Motor neuron (in vitro differentiated cells): ENCODE results near the gene LTBR. TPM values are rescaled to one million over a fixed set of nuclear protein-coding genes. Genes with fewer than 3 reads are reported as not detected.
"Not testable (repeated sequence)": the region's sequence is repeated elsewhere in the genome, so short reads cannot be mapped to it uniquely, and the experiment has no call there.

Experiments
- ATAC-seq, 8 experiments: fragments of 200-7000 bp; cut with Tn5 transposase; replicated peaks in 6 of 8; 2 replicates each; pipeline ENCODE4 v1.8.0; 2021; ENCODE audit warnings: mild to moderate bottlenecking in 8 of 8, moderate library complexity in 8 of 8
- H3K27ac ChIP-seq, 2 donors: fragments of 250-450 bp; sonication (Bioruptor Pico); 2 replicates each; pipeline ENCODE4 v1.9.0; 2021; ENCODE audit warnings: antibody characterized with exemption in 2 of 2, mild to moderate bottlenecking in 2 of 2, moderate library complexity in 1 of 2
- H3K4me1 ChIP-seq, 2 donors: fragments of 250-450 bp; sonication (Bioruptor Pico); replicated peaks in 1 of 2; 2 replicates each; pipeline ENCODE4 v1.6.1; 2021; ENCODE audit warnings: antibody characterized with exemption in 2 of 2, mild to moderate bottlenecking in 2 of 2, moderate library complexity in 1 of 2
- H3K4me3 ChIP-seq, 5 donors: fragments of 250-450 bp; sonication (Bioruptor Pico); 2 replicates each; pipeline ENCODE4 v1.9.0; 2021; ENCODE audit warnings: antibody characterized with exemption in 5 of 5, mild to moderate bottlenecking in 5 of 5, moderate library complexity in 4 of 5
- WGBS, 10 experiments: fragments of 450-650 bp; shearing (Covaris generic); methylation state at CpG; one replicate each; pipeline ENCODE4 v1.0.0; 2022; 5-methylcytosine and 5-hydroxymethylcytosine counted together
- in situ Hi-C, 9 experiments: fragments of 400-800 bp; cut with MboI; loops; one replicate each; pipeline ENCODE4 v1.15.0; 2021; ENCODE audit warnings: low sequenced_read_pairs in 9 of 9, low pct_unique_long_range_greater_than_20kb in 2 of 9; ENCODE audit not compliant: unreplicated experiment in 9 of 9
- total RNA-seq, 8 experiments: library from RNA; unstranded; fragments of 300-600 nt; gene quantifications; 2 replicates each; pipeline versions ENCODE4 v1.2.3 to v1.2.4, GENCODE V29; 2022

Gene LTBR
- 100 to 1,000 TPM in 1 of 8 experiments, 10 to 100 TPM in 2, 1 to 10 TPM in 1, under 1 TPM in 4; 0.11 to 115 (median 1.6) TPM for total RNA-seq

DNA sequence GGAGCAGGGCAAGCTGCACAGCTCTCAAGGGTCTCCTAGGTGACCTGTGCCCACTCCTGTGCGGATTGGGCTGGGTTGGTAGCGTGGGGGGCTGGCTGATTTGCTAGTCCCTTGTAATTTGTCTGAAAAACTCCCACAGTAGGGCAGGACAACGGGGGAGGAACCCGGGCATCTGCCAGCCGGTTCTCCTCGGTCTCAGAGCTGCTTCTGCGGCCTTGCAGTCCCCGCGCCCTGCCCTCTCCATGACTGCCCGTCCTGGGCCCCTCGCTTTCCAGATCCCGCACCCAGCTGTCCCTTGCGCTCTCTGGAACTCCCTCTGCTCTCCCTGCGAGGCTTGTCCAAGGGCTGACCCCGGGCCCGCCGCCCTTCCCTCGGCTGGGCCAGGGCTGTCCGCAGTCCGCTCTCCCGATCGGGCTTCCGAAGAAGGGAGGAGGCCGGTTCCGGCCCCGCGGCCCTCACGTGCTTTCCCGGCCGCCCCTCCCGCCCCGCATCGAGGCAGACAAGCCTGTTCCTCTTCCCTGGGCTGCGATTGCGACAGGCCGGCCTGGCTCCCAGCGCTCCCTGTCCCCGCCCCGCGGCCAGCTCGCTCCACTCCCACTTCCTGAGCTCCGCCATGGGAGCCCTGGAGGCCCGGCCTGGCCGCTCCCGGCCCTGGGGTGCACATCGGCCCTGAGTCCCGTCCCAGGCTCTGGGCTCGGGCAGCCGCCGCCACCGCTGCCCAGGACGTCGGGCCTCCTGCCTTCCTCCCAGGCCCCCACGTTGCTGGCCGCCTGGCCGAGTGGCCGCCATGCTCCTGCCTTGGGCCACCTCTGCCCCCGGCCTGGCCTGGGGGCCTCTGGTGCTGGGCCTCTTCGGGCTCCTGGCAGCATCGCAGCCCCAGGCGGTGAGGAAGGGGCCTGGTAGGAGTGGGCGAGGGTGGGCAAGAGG is at the start of gene LTBR:
Gene LTBR, plus strand, starts transcription at position 591 of the 927 bp plus-strand sequence. Its CDS starts 197 bp downstream, at position 788.
- 0 to 84% (median 0%) methylated on average over 1 to 11 of the region's 62 CpGs; no CpG with 5 or more reads in 4 of the 10 experiments for WGBS, 10 experiments
- peak in 7 of 8 experiments; percentile 65 to 96 (median 79) for ATAC-seq
- in situ Hi-C loops = no loop called here
- no peak within 1 kb of the TSS for H3K27ac ChIP-seq
- H3K4me1 ChIP-seq = peaks cover 0 to 3% of the 10 kb centered on the region in 2 donors
- H3K4me3 ChIP-seq = no peak within 1 kb of the TSS

DNA sequence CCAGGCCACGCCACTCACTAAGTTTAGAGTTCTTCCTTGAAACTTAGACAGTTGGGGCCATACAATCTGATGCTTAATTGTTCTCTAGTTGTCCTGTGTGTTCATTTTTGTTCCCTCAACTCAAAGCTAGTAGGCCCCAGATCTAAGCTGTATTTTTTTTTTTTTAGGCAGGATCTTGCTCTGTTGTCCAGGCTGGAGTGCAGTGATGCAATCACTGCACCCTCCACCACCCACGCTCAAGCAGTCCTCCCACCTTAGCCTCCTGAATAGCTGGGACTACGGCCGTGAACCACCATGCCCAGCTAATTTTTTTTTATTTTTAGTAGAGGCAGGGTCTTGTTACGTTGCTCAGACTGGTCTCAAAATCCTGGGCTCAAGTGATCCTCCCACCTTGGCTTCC is 49.6 kb upstream of the LTBR start:
- Histone ChIP-seq H3K4me1 (peaks cover 44 to 48% of the 10 kb centered on the region in 2 donors), H3K27ac (no peak overlapping the region), H3K4me3 (no peak overlapping the region)
- ATAC-seq = no peak
- WGBS, 10 experiments = 50 to 100% (median 100%) methylated on average over 1 to 4 of the region's 5 CpGs; no CpG with 5 or more reads in 3 of the 10 experiments
- in situ Hi-C loops = no loop called here

DNA sequence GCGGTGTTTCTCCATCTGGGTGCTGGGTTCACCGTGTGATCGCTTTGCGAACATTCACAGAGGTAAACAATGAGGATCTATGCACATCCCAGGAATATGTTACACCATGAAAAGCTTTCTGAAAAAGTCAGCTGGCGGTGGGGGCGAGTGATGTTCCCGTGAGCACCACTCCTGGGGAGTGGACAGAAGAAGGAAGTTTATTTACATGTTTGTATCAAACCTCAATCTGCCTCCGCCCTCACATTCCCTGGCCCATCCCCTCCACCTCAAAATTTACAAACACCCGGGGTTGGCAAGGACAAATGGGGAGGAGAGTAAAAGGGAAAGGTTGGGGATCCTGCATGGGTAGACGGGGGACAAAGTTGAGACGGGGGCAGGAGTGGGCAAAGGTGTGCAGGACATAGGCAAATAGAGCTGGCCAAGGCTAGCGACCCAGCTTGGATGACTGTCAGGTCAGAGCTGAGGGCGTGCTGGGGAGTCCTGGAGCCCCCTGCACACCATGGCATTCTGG is 49.0 kb upstream of the LTBR start:
- Histone ChIP-seq H3K4me3 (no peak overlapping the region), H3K4me1 (peaks cover 49 to 54% of the 10 kb centered on the region in 2 donors), H3K27ac (peak overlapping the region in 1 of 2 donors; percentile 85)
- WGBS, 10 experiments = 10 to 100% (median 80%) methylated on average over 1 to 11 of the region's 13 CpGs; no CpG with 5 or more reads in 4 of the 10 experiments
- in situ Hi-C loops = no loop called here
- peak in 3 of 8 experiments; percentile 2 to 11 (median 4) for ATAC-seq

GRCh38 chr12:6335451-6336078 is 48.4 kb upstream of the LTBR start:
- in situ Hi-C loops = no loop called here
- ATAC-seq = peak; percentile 9 to 38 (median 30)
- Histone ChIP-seq H3K4me3 (peak overlapping the region in 3 of 5 donors; percentile 20 to 29 (median 26)), H3K27ac (peak overlapping the region; percentile 70 to 85), H3K4me1 (peaks cover 55 to 60% of the 10 kb centered on the region in 2 donors)
- 0 to 20% (median 0%) methylated on average over 1 of the region's 11 CpGs; no CpG with 5 or more reads in 7 of the 10 experiments for WGBS, 10 experiments

- in situ Hi-C loops = no loop called here
- Histone ChIP-seq H3K4me1 (peaks cover 55 to 61% of the 10 kb centered on the region in 2 donors), H3K27ac (peak overlapping the region; percentile 70 to 85), H3K4me3 (peak overlapping the region in 4 of 5 donors; percentile 7 to 29 (median 23))
- ATAC-seq = peak; percentile 52 to 84 (median 82)
- WGBS, 10 experiments = 0% methylated on average over 1 of the region's 12 CpGs; no CpG with 5 or more reads in 9 of the 10 experiments
Measured at GRCh38 chr12:6336079-6336888, 47.7 kb upstream of the LTBR start.

DNA sequence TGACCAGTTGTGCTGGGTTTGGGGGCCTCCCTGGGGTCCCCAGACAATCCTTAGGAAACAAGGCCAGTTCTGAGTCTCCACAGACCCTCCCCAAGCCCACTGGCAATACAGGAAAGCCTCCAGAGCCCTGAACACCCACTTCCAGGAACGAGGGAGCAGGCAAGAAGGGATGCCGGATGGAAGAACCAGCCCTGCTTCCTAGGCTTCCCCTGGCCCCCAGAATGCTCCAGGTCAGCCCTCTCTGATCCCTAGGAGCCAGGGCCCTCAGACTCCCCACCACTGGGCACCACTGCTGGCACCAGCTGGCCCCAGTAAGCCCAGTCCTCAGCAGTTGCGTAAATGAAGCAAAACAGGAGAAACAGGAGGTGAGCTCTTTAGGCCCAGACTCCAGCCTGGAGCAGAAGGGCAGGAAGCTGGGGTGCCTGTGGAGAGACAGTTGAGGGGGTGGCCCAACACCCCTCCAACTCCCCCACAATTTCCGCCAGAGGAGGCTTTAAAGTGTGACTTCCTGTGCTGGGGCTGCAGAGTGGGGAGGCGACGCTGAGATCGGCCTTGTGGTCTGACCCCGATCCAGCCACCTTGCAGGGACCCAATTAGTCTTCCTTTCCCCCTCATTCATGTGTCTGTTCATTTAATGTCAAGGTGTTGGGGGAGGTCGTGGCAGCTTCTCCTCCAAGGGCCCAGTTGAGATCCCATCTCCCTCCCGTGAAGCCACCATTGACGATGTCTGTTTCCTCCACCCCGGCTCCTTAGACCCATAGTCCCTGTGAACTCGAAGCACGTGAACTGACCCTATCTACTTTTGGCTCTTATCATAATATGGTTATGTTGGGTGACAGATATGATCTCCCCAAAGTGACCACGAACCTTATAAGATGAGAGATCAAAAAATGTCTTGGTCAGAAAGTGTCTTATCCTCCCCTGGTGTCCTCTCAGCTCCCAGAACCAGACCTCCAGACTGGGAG is 46.8 kb upstream of the LTBR start:
- peak in 2 of 8 experiments; percentile 0 to 1 for ATAC-seq
- WGBS, 10 experiments = 5 to 84% (median 57%) methylated on average over 1 to 12 of the region's 15 CpGs; no CpG with 5 or more reads in 1 of the 10 experiments
- Histone ChIP-seq H3K4me3 (peak overlapping the region in 3 of 5 donors; percentile 20 to 29 (median 26)), H3K4me1 (peaks cover 58 to 63% of the 10 kb centered on the region in 2 donors), H3K27ac (peak overlapping the region; percentile 70 to 85)
- in situ Hi-C loops = no loop called here

DNA sequence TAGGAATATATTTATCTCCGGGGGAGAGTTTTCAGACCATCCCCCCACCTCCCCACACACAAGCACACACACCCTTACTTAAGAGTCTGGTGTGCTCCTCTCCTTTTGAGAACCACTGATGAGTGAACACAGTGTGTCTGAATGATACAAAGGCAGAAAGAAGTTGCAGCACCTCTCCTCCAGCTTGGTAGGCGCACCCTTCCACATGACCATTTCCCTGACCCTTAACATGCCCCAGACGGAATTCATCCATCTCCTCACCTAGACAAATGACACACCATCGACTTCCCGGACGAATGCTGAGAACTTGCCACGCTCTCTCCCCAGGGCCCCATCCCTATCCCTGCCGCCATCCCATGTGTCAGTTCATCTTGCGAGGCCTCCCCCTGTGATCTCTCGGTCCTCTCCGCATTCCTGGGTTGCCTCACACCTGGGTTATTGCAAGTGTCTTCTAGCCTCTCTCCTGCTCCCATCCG is 46.0 kb upstream of the LTBR start:
- ATAC-seq = peak in 4 of 8 experiments; percentile 0 to 21 (median 14)
- Histone ChIP-seq H3K4me3 (no peak overlapping the region), H3K27ac (peak overlapping the region in 1 of 2 donors; percentile 85), H3K4me1 (peaks cover 62 to 68% of the 10 kb centered on the region in 2 donors)
- in situ Hi-C loops = no loop called here
- WGBS, 10 experiments = 0 to 55% (median 34%) methylated on average over 1 to 8 of the region's 12 CpGs; no CpG with 5 or more reads in 3 of the 10 experiments

DNA sequence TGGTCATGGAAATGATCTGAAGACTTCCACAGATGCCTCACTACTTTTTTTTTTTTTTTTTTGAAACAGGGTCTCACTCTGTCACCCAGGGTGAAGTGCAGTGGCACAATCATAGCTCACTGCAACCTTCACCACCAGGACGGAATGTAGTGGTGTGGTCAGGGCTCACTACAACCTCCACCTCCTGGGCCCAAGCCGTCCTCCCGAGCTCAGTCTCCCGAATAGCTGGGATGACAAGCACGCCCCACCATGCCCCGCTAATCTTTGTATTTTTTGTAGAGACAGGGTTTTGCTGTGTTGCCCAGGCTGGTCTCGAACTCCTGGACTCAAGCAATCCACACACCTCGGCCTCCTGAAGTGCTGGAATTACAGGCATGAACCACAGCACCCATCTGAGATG is 45.4 kb upstream of the LTBR start:
- WGBS, 10 experiments = 60 to 100% (median 72%) methylated on average over 1 to 7 of the region's 8 CpGs; no CpG with 5 or more reads in 5 of the 10 experiments
- in situ Hi-C loops, H3K4me3 ChIP-seq, H3K27ac ChIP-seq, ATAC-seq: not testable (repeated sequence)
- H3K4me1 ChIP-seq = peaks cover 62 to 68% of the 10 kb centered on the region in 2 donors

DNA sequence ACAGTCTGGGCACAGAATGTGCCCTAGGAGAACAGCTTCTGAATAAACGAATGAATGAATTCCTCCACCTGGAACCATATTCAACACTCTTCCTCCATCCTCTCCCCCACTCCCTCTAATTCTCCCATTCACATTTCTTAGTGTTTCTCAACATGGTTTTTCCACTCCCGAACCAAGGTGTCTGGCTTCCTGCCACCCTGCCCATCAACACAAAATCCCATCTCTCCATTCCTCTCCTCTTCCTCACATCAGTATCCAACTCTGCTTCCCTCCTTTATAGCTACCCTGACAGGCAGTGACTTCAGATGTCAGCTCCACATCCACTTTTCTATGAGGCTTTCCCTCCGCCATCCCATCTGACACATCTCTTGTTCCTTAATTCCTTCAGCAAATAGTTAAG is 45.0 kb upstream of the LTBR start:
- H3K4me1 ChIP-seq = peaks cover 62 to 68% of the 10 kb centered on the region in 2 donors
- H3K4me3 ChIP-seq = peak overlapping the region in 2 of 5 donors; percentile 60 to 68
- no peak overlapping the region for H3K27ac ChIP-seq
- no peak for ATAC-seq
- WGBS, 10 experiments = 15 to 100% (median 69%) methylated on average over 1 to 3 of the region's 3 CpGs; no CpG with 5 or more reads in 4 of the 10 experiments
- in situ Hi-C loops = no loop called here

DNA sequence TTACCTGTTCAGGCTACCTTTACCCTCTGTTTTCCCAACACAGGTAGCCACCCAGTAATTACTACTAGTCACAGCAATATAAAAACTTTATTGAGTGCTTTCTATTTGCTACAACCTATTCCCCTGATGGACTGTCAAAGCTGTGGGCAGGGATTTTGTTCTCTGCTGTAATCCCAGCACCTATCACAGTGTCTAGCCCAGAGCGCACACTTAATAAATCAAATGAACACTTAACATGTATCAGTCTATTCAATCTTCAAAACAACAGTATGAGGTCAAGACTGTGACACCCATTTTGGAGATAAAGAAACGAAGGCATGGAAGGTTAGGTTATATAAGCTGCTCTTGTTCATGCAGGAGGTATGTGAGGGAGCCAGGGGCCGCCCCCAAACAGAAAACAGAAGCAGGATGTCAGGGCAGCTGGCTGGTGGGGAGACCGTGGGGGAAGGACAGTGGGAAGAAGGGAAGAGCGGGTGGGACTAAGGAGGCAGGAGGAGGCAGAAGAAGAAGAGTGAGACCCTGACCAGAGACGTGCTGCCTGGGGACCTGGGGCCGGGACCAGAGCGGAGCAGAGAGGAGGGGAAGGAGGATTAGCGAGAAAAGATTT is 43.8 kb upstream of the LTBR start:
- WGBS, 10 experiments = 0 to 23% (median 12%) methylated on average over 1 to 8 of the region's 9 CpGs; no CpG with 5 or more reads in 1 of the 10 experiments
- Histone ChIP-seq H3K4me1 (peaks cover 58 to 62% of the 10 kb centered on the region in 2 donors), H3K27ac (peak overlapping the region in 1 of 2 donors; percentile 83), H3K4me3 (peak overlapping the region; percentile 19 to 68 (median 46))
- in situ Hi-C loops = no loop called here
- no peak for ATAC-seq
